ENCODE results near the gene PHLDB1.

DNA sequence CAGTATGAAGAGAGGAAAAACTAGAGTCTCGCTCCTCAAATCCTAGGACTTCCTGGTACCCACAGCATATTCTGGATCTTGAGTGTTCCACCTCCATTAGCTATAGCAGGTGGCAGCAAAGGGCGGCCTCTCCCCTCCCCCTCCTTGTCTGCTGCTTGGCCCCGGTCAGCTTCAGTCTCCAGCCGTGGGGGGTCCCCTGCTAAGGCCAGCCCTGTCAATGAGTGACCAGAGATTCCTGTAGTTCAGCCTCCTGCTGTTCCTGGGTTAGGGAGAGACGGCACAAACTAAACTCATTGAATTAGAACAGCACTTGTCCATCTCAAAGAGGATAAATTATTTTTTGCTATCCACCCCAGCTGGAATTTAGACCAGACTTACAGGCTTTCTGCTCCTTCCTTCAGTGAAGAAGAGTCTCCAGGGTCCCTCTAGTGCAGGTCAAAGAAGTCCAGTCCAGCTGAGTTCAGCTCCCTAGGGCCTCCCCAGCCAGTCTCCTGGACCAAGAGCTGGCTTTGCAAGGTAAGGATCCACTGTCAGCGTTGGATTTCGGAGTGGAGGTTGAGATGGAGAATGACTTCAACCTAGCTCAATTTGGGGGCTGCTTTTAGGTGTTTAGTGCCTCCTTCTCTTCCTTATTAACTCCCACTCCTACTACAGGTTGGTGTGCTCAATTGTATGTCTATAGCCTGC, 1.1 kb upstream of the PHLDB1 start:
- TF ChIP-seq EZH2 (IDR thresholded peaks at IDR 0.05; ENCODE audit: borderline replicate concordance, low read depth, low read length, poor library complexity, severe bottlenecking) (no peak), CTCF (conservative IDR thresholded peaks at IDR 0.05; ENCODE audit: low read depth, low read length) (no peak)

Measured in A673 (cell line).